AG04449 (cell line): ENCODE measurements around the gene BRINP2.

Experiments
- CTCF ChIA-PET: fragments of 350-600 bp; formaldehyde crosslinking; extraction: SDS; loops from one replicate; lab custom pipeline; 2021; ENCODE audit warnings: antibody characterized with exemption; lab: Yijun Ruan, JAX
- POLR2A ChIA-PET: fragments of 400-600, 350-600 bp; formaldehyde crosslinking; extraction: SDS; loops from one replicate; lab custom pipeline; 2020; ENCODE audit warnings: antibody characterized with exemption, inconsistent platforms; lab: Yijun Ruan, JAX
- DNase-seq: peaks from one replicate; pipeline ENCODE4 v3.0.0-alpha.2; 2010; ENCODE audit warnings: low read depth, low spot score
- H3K4me3 ChIP-seq: 2 replicates; pipeline ENCODE4 v1.5.1; 2011; ENCODE audit warnings: low read depth, mild to moderate bottlenecking, control low read depth, low read length
- TF ChIP-seq, protein P1 (sequence below): IDR thresholded peaks from one replicate; pipeline ENCODE4 v1.5.1; 2011; ENCODE audit warnings: mild to moderate bottlenecking, moderate library complexity, low read length, control low read depth, inconsistent platforms; ENCODE audit not compliant: insufficient read depth; ENCODE audit errors: missing control alignments

Gene BRINP2

DNA sequence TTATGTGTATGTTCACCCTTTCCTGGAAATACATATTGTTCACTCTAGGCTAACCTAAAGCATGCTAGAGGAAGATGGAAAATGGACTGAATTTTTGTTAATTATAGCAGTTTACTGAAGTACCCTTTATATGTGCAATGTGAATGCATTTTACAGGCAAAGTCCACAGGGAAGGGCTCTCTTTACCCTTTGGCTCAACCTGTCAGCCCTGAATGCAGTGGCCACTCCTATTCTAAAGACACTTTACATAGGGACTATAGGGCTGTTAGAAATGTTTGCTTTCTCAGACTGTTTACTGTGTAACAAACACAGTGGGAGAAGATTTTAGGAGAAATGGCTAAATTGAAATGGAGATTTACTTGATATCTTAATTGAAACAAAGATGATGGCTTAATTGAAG lies 78.5 kb downstream of the BRINP2 start:
- POLR2A ChIA-PET: no interaction called here
- no peak for DNase-seq
- CTCF ChIA-PET: no interaction called here
- TF ChIP-seq, protein P1, sequence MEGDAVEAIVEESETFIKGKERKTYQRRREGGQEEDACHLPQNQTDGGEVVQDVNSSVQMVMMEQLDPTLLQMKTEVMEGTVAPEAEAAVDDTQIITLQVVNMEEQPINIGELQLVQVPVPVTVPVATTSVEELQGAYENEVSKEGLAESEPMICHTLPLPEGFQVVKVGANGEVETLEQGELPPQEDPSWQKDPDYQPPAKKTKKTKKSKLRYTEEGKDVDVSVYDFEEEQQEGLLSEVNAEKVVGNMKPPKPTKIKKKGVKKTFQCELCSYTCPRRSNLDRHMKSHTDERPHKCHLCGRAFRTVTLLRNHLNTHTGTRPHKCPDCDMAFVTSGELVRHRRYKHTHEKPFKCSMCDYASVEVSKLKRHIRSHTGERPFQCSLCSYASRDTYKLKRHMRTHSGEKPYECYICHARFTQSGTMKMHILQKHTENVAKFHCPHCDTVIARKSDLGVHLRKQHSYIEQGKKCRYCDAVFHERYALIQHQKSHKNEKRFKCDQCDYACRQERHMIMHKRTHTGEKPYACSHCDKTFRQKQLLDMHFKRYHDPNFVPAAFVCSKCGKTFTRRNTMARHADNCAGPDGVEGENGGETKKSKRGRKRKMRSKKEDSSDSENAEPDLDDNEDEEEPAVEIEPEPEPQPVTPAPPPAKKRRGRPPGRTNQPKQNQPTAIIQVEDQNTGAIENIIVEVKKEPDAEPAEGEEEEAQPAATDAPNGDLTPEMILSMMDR: no peak
- H3K4me3 ChIP-seq: no peak overlapping the region

DNA sequence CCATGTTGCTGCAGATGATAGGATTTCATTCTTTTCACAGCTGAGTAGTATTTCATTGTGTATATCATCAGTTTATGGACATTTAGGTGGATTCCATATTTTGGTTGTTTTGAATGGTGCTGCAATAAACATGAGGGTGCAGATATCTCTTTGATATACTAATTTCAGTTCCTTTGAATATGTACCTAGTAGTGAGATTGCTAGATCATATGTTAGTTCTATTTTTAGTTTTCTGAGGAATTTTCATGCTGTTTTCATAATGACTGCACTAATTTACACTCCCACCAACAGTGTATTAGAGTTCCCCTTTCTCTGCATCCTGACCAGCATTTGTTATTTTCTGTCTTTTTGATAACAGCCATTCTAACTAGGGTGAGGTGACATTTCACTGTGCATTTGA lies 82.1 kb downstream of the BRINP2 start:
- POLR2A ChIA-PET: no interaction called here
- TF ChIP-seq, protein P1: no peak
- CTCF ChIA-PET: interaction anchor here (0.9 kb wide), 1 partner anchor 355 kb away, joined by 3 read pairs; no protein-coding TSS in a partner anchor

DNA sequence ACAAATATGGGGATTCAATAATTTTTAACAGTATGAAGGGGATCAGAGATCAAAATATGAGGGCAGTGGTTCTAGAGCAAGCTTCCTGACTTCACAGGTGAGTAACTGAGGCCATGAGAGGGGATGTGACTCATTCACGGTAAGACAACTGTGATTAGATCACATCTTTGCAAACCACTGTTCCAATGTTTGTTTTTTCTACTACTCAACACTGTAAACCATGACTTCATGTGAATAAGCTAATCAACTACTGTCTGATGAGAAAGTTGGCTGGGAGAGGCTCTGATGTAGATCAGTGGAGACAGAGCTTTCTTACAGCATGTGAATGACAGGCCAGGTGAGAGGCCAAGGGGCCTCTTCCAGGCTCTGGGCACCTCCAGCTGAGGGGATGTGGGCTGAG lies 84.7 kb downstream of the BRINP2 start:
- H3K4me3 ChIP-seq: no peak overlapping the region
- CTCF ChIA-PET: interaction anchor here (0.8 to 3.1 kb wide), 4 partner anchors 9 to 690 kb away, joined by 3 to 17 read pairs (median 5); no protein-coding TSS in a partner anchor
- POLR2A ChIA-PET: no interaction called here
- no peak for DNase-seq
- TF ChIP-seq, protein P1: no peak

More for the DNA sequence above, 82.1 kb downstream of the BRINP2 start:
- no peak for DNase-seq
- no peak overlapping the region for H3K4me3 ChIP-seq

DNA sequence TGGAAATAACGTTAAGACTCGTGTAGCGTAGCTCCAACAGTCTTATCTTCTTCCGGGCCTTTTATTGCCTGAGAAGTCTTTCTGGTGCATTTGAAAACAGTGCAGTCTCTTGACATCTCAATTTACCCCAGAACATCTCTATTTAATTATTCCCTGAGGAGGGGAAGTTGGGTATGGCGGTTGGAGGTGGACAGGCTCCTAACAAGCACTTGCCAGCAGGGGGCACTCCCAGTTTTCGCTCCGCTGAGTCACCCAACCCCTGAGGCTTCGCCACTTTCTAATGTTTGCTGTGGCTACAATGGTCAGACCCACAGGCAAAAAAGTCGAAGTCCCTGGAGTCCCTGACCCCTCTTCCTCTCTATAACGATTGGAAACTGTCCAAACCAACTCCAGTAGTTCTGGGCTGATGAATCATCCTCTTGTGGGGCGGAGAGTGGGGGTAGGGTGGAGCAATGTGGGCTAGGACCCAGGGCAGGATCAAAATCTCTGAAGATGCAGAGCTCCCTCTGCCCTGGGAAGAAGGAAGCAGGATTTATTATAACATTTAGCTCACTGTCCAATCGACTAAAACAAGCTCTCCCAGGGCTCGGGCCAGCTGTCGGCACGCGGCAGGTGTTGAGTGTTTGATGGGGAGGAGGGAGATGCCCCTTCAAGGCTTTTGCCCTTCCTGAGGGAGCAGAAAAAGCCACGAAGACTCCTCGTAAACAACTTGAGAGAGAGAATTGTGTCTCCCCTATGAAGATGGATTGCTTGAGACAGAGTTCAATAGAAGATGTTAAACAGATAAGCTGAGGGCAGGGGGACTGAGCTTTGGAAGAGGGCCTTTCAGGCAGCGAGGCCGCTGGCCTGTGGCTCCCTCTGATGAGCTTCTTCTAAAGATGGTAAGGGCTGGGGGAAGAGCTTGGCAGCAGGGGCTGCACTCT lies 85.7 kb downstream of the BRINP2 start:
- DNase-seq: no peak
- ChIA-PET POLR2A (no interaction called here), CTCF (interaction anchor here (0.7 to 3.1 kb wide), 5 partner anchors 10 to 689 kb away, joined by 3 to 17 read pairs (median 3); no protein-coding TSS in a partner anchor)

DNA sequence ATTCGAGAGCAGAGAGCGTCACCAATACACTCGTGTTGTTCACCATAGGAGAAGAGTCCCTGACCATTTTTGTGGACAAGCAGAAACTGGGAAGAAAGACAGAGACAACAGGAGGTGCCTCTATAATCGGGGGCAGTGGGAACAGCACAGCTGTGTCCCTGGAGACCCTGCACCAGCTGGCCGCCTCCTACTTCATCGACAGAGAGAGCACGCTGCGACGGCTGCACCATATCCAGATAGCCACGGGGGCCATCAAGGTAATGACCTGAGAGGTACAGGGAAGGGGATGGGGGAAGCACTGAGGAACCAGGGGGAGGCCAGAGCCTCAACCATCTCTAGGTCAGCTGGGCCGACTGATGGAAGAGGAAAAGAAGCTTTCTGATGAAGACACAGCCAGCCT lies 86.4 kb downstream of the BRINP2 start:
- TF ChIP-seq, protein P1: no peak
- DNase-seq: no peak
- CTCF ChIA-PET: interaction anchor here (0.7 to 3.1 kb wide), 3 partner anchors 15 to 689 kb away, joined by 3 to 17 read pairs (median 3); no protein-coding TSS in a partner anchor
- no peak overlapping the region for H3K4me3 ChIP-seq
- POLR2A ChIA-PET: no interaction called here

More for the DNA sequence above, 85.7 kb downstream of the BRINP2 start:
- H3K4me3 ChIP-seq: no peak overlapping the region
- TF ChIP-seq, protein P1: peak; percentile 41

DNA sequence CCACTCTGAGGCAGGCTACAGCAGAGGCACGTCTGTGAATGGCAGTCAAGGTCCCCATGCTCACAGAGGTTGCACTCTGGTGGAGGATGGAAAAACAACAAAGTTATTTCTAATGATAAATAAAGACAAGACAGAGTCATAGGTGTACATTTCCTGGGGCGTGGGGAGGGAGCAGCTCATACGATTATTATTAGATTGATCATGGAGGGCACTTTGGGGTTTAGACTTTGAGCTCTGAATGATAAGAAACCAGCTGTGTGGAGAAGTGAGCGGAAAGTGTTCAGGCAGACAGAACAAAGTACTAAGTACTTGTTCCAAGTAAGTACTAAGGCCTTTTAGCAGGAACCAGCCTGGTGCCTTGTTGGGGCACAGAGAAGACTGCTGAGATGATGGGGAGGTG lies 86.8 kb downstream of the BRINP2 start:
- CTCF ChIA-PET: interaction anchor here (1.0 kb wide), 1 partner anchor 688 kb away, joined by 4 read pairs; no protein-coding TSS in a partner anchor
- H3K4me3 ChIP-seq: no peak overlapping the region
- TF ChIP-seq, protein P1: no peak
- POLR2A ChIA-PET: no interaction called here
- no peak for DNase-seq
